PFSK-1 (cell line): ENCODE measurements around the gene FHL5.

Experiments used
- FOXP2 ChIP-seq: optimal IDR thresholded peaks from 2 replicates; pipeline ENCODE3; 2011; ENCODE audit warnings: borderline replicate concordance, control low read depth, inconsistent platforms; ENCODE audit not compliant: insufficient read depth; ENCODE audit errors: extremely low read length, extremely low read depth
- POLR2AphosphoS5 ChIP-seq: IDR thresholded peaks from 2 replicates; pipeline ENCODE4 v1.6.1; 2012; ENCODE audit warnings: low read depth, mild to moderate bottlenecking, control low read depth, low read length, moderate library complexity
- SIN3A ChIP-seq: IDR thresholded peaks from 2 replicates; pipeline ENCODE4 v1.6.1; 2012; ENCODE audit warnings: mild to moderate bottlenecking, low read length, moderate library complexity, borderline replicate concordance; ENCODE audit not compliant: insufficient read depth
- TAF1 ChIP-seq: IDR thresholded peaks from 2 replicates; pipeline ENCODE4 v1.6.1; 2012; ENCODE audit warnings: low read length, control low read depth, borderline replicate concordance; ENCODE audit not compliant: insufficient read depth
- TF ChIP-seq, protein P1 (sequence below), 2 experiments: IDR thresholded peaks; 2 replicates each; pipeline versions ENCODE4 v1.6.1 to v1.8.0; 2011 to 2012; ENCODE audit warnings: low read depth in 2 of 2, low read length in 2 of 2, control low read depth in 1 of 2, inconsistent platforms in 1 of 2, mild to moderate bottlenecking in 1 of 2, moderate library complexity in 1 of 2; ENCODE audit not compliant: insufficient read depth in 1 of 2

The FHL5 gene

DNA sequence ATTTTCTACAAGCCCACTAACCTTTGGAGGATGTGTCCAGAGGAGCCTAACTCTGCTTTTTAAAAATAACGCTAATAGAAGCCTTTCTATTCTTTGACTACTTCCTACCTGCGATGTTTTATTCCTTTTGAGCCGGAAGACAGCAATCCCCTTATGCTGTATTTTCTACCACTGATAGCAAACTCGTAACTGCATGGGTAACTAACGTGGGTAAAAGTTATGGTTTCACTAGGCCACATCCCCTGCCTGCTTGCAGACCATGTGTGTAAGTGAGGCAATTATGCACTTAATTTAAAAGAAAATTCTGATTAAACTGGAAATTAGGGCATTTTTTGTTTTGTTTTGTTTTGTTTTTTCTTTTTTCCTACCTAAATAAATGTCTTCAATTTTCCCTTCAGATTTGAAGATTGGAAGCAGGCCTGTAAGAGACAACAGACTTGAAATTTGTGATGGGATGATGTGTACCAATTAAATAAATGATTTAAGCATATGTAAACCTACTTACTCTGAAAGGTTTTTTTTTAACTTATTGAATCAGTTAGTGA, 40.4 kb upstream of the FHL5 start:
- TF ChIP-seq POLR2AphosphoS5 (no peak), FOXP2 (no peak), SIN3A (no peak), TAF1 (no peak)
- TF ChIP-seq, protein P1, sequence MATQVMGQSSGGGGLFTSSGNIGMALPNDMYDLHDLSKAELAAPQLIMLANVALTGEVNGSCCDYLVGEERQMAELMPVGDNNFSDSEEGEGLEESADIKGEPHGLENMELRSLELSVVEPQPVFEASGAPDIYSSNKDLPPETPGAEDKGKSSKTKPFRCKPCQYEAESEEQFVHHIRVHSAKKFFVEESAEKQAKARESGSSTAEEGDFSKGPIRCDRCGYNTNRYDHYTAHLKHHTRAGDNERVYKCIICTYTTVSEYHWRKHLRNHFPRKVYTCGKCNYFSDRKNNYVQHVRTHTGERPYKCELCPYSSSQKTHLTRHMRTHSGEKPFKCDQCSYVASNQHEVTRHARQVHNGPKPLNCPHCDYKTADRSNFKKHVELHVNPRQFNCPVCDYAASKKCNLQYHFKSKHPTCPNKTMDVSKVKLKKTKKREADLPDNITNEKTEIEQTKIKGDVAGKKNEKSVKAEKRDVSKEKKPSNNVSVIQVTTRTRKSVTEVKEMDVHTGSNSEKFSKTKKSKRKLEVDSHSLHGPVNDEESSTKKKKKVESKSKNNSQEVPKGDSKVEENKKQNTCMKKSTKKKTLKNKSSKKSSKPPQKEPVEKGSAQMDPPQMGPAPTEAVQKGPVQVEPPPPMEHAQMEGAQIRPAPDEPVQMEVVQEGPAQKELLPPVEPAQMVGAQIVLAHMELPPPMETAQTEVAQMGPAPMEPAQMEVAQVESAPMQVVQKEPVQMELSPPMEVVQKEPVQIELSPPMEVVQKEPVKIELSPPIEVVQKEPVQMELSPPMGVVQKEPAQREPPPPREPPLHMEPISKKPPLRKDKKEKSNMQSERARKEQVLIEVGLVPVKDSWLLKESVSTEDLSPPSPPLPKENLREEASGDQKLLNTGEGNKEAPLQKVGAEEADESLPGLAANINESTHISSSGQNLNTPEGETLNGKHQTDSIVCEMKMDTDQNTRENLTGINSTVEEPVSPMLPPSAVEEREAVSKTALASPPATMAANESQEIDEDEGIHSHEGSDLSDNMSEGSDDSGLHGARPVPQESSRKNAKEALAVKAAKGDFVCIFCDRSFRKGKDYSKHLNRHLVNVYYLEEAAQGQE (IDR thresholded peaks at IDR 0.05; ENCODE audit: insufficient read depth in 1 of 2, low read depth in 2 of 2, low read length in 2 of 2), result no peak

DNA sequence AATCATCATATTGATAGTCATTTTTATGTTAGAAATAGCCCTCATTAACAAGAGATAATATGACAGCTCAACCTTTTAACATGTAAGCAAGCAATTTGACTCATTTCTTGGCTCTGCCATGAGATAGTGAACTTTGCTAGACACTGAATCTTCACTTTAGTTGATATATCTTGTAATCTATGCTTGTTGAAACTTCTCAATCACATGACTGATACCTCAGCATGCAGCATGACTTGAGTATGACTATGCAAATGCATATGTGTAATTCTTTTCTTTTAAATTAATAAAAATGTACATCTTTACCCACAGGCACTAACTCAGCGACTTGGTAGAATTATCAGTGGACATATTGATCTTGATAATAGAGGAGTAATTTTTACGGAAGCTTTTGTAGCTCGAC, 34.7 kb upstream of the FHL5 start:
- TF ChIP-seq TAF1, result no peak
- TF ChIP-seq POLR2AphosphoS5, result no peak
- no peak for TF ChIP-seq SIN3A
- TF ChIP-seq FOXP2, result no peak
- TF ChIP-seq, protein P1 (IDR thresholded peaks at IDR 0.05; ENCODE audit: insufficient read depth in 1 of 2, low read depth in 2 of 2, low read length in 2 of 2), result no peak

DNA sequence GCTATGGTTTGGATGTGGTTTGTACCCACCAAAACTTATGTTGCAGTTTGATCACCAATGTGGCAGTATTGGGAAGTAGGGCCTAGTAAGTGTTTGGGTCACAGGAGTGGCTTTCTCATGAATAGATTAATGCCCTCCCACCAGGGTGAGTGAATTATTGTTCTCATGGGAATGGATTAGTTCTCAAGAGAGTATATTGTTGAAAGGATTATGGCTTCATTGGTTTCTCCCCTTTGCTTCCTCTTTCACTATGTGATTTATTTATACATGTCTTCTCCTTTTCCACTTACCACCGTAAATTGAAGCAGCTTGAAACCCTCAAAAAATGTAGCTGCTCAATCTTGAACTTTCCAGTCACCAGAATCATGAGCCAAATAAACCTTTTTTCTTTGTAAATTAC, 30.5 kb upstream of the FHL5 start:
- no peak for TF ChIP-seq TAF1
- TF ChIP-seq, protein P1 (IDR thresholded peaks at IDR 0.05; ENCODE audit: insufficient read depth in 1 of 2, low read depth in 2 of 2, low read length in 2 of 2), result no peak
- no peak for TF ChIP-seq SIN3A
- no peak for TF ChIP-seq FOXP2
- TF ChIP-seq POLR2AphosphoS5, result no peak

DNA sequence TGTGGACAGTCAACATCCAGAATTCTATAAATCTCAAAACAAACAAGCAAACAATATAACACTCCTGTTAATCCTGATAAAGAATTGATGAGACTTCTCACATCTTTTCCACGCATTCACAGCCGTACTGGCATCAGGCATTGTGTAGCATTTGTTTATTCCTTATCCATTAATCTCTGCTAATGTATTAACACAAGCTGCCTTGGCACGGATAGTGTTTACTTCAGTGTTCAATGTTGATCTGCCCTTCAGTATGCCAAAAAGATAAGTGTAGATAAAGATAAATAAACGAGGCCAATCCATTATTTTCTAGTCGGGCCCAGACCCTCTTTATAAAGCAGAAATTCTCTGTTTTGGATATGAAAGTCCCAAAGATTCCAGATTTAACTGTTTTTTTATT, 25.2 kb upstream of the FHL5 start:
- TF ChIP-seq FOXP2, result no peak
- TF ChIP-seq, protein P1 (IDR thresholded peaks at IDR 0.05; ENCODE audit: insufficient read depth in 1 of 2, low read depth in 2 of 2, low read length in 2 of 2), result no peak
- no peak for TF ChIP-seq SIN3A
- TF ChIP-seq TAF1, result no peak
- no peak for TF ChIP-seq POLR2AphosphoS5

DNA sequence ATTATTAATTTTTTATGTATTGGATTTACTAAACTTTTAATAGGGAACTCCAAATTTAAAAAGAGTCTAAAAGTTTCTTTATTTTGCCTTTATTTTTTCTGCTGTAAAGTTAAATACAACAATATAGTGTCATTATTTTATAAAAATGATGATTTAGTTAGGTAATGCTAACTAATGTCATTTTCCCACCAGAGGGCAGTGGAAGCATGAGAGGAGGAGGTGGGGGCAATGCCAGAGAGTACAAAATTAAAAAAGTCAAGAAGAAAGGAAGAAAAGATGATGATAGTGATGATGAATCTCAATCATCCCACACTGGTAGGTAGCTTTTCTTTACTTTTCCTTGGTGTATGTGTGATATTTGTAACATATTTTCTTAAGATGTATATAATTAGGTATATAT, 20.2 kb upstream of the FHL5 start:
- no peak for TF ChIP-seq FOXP2
- TF ChIP-seq SIN3A, result no peak
- TF ChIP-seq POLR2AphosphoS5, result no peak
- TF ChIP-seq, protein P1 (IDR thresholded peaks at IDR 0.05; ENCODE audit: insufficient read depth in 1 of 2, low read depth in 2 of 2, low read length in 2 of 2), result no peak
- TF ChIP-seq TAF1, result no peak
